Peyer's patch (tissue), 4 donors: Measurements from ENCODE around the gene MAD1L1.

Experiments used
- POLR2A ChIP-seq, 2 donors: fragments of 450-650 bp; IDR thresholded peaks; one replicate each; pipeline ENCODE4 v1.5.1; 2017; ENCODE audit warnings: antibody characterized with exemption in 2 of 2, mild to moderate bottlenecking in 2 of 2, moderate library complexity in 2 of 2
- TF ChIP-seq, protein P1 (sequence below), 6 experiments: fragments of 450-650 bp in 4 of 6; fragments of 200-600 bp in 2 of 6; sonication (generic) in 1 of 6; IDR thresholded peaks; one replicate each; pipeline ENCODE4 v1.5.1; 2017 to 2019; ENCODE audit warnings: antibody characterized with exemption in 6 of 6, mild to moderate bottlenecking in 3 of 6, moderate library complexity in 1 of 6

DNA sequence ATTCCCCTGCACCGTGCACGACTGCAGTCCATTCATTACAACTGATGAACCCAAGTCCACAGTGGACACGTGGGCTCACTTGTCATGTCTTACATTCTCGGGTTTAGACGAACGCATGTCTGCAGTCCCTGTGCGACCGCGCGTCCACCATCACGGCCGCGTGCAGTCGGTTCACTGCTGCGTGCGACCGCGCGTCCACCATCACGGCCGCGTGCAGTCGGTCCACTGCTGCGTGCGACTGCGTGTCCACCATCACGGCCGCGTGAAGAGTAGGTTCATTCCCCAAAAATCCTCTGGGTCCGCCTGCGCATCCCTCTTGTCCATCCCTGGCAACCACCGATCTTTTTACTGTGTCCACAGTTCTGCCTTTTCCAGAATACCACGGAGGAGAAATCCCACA is 100.5 kb downstream of the MAD1L1 start:
- no peak for TF ChIP-seq POLR2A (IDR thresholded peaks at IDR 0.05)
- TF ChIP-seq, protein P1, sequence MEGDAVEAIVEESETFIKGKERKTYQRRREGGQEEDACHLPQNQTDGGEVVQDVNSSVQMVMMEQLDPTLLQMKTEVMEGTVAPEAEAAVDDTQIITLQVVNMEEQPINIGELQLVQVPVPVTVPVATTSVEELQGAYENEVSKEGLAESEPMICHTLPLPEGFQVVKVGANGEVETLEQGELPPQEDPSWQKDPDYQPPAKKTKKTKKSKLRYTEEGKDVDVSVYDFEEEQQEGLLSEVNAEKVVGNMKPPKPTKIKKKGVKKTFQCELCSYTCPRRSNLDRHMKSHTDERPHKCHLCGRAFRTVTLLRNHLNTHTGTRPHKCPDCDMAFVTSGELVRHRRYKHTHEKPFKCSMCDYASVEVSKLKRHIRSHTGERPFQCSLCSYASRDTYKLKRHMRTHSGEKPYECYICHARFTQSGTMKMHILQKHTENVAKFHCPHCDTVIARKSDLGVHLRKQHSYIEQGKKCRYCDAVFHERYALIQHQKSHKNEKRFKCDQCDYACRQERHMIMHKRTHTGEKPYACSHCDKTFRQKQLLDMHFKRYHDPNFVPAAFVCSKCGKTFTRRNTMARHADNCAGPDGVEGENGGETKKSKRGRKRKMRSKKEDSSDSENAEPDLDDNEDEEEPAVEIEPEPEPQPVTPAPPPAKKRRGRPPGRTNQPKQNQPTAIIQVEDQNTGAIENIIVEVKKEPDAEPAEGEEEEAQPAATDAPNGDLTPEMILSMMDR (IDR thresholded peaks at IDR 0.05) = no peak
